ENCODE data around the gene PRICKLE4.

The PRICKLE4 gene, protein sequence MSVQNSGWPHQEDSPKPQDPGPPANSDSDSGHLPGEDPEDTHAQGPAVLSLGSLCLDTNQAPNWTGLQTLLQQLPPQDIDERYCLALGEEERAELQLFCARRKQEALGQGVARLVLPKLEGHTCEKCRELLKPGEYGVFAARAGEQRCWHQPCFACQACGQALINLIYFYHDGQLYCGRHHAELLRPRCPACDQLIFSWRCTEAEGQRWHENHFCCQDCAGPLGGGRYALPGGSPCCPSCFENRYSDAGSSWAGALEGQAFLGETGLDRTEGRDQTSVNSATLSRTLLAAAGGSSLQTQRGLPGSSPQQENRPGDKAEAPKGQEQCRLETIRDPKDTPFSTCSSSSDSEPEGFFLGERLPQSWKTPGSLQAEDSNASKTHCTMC

DNA sequence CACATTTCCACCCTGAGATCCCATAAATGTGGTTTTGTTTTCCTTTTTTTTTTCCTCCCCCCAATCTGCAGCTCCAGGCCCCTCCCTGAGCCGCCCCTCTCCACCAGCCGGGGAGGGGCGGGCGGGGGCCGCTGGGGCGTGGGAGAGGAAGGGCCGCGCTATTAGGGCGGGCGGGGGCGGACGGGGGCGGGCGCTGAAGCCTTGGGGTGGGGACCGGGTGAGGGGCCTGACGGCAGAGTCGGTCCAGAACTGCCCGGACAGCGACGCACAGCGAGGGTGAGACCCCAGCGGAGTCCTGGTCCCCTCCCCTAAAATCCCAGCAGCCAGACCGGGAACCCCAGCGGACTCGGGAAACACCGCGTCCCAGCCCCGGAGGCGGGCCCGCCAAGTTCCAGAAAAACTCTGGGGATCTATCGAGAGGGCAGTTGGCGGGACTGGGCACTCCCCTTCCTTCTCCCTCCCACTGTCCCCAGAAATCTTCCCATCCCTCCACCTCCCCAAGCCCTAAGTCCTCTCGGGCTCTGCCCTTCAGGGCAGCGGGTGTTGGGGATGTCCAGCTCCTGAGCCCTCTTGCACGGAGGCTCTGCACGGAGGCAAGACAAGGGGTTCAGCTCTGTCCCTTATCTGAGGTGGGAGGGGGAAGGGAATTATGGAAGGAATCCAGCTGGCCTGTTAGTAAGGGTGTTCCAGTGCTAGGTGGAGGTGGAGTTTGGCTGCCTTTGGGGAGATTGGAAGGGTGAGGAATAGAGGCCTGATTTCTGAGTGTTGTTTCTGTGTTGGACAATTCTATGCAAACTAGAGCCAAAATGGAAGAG is at the start of gene PRICKLE4:
TSS of gene PRICKLE4 (plus strand) at position 232 of the 815 bp plus-strand sequence. CDS start 2,692 bp downstream, outside the sequence.
- Mint-ChIP-seq H3K27ac (peak within 1 kb of the TSS; percentile 72), H3K9me3 (no peaks in the 10 kb centered on the region), H3K36me3 (no peaks in the 10 kb centered on the region), H3K4me1 (peaks cover 26% of the 10 kb centered on the region), H3K4me3 (peak within 1 kb of the TSS; percentile 84), H3K27me3 (peaks cover 59% of the 10 kb centered on the region)
- DNase-seq: peak; percentile 49
- CTCF ChIA-PET: interaction anchor here (2.9 kb wide), 1 partner anchor 263 kb away, joined by 21 read pairs; no protein-coding TSS in a partner anchor

DNA sequence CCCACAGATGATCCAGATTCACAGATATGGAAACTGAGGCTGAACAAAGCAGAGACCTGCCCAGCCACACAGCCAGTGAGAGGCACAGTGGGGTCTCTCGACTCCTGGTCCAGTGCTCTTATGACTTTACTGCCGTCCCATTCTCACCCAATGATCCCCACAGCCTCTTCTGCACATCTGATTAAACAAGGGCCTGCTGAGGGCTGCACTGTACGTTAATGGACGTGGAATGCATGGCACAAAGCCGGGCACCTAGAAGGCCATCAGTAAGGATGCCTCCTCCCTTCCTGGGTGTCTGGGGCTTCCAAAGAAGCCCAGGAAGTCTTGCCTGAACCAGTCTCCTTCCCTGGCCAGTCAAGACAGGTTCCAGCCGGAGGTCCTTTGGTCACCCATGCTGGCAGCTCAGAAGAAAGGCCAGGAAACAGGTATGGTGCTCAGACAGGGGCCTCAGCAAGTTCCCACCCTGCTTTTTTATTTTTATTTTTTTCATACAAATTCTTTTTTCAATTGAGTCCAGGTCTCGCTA is 49.0 kb upstream of the PRICKLE4 start:
- DNase-seq: no peak
- Mint-ChIP-seq H3K9me3 (no peaks in the 10 kb centered on the region), H3K27ac (no peak overlapping the region), H3K27me3 (peaks cover 4% of the 10 kb centered on the region), H3K36me3 (peaks cover 2% of the 10 kb centered on the region), H3K4me3 (no peak overlapping the region), H3K4me1 (peaks cover 61% of the 10 kb centered on the region)
- CTCF ChIA-PET: no interaction called here

DNA sequence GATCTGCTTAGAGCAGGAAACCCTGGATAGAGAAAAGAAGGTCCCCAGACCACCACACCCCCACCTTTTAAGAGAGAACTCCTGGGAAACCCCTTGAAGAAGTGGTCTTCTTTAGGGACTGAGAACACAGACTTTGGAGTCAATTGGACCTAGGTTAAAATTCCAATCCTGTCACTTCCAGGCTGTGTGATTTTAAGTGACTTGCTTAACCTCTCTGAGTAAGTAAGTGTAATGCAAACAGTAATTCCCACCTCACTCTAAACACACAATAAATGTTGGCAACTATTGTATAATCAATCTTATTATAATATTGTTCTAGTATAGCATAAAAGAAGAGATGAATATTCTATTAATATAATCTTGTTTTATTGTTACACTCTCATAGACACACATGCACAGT is 48.4 kb upstream of the PRICKLE4 start:
- Mint-ChIP-seq H3K4me1 (peaks cover 56% of the 10 kb centered on the region), H3K9me3 (no peaks in the 10 kb centered on the region), H3K36me3 (no peaks in the 10 kb centered on the region), H3K4me3 (no peak overlapping the region), H3K27ac (no peak overlapping the region), H3K27me3 (peaks cover 9% of the 10 kb centered on the region)
- no peak for DNase-seq
- CTCF ChIA-PET: interaction anchor here (1.5 kb wide), 1 partner anchor 54 kb away, joined by 4 read pairs; no protein-coding TSS in a partner anchor

DNA sequence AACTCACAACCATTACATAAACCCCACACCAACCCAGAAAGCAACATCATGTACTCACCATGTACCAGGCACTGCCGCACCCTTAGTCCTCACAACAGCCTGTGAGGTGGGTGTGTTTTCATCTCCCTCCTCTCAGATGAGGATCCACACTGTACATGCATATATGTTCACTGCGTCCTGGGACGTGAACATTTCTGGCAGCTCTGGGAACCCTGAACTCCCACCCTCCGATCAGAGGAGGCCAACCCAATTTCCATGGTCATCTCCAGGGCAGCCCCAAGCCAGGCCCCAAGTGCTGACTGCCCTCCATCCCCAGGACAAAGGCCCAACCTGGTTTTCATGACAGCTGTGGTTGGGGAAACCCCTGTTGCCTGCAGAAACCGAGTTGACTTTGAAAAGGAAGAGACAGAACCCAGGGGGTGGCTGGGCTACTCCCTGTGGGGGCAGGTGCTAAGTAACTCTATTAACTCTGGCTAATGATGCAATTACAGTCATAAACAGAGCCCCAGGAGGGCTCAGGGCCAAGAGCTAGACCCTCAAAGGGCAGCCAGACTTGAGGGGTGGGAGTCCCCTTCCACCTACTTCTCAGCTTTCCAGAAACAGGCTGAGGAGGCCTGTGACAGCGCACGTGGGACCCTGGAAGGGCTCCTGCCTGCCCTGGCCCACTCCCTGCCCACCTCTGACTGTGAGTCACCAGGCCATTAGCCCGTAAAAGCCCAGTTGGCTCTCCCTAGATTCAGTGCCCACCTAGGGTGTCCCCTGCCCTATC is 47.8 kb upstream of the PRICKLE4 start:
- H3K4me3 Mint-ChIP-seq: peak overlapping the region; percentile 86
- CTCF ChIA-PET: interaction anchor here (1.2 to 3.6 kb wide), 8 partner anchors 11 to 53 kb away, joined by 3 to 30 read pairs (median 6); no protein-coding TSS in a partner anchor
- DNase-seq: peak; percentile 67
- peaks cover 9% of the 10 kb centered on the region for H3K27me3 Mint-ChIP-seq
- H3K4me1 Mint-ChIP-seq: peaks cover 50% of the 10 kb centered on the region
- H3K9me3 Mint-ChIP-seq: no peaks in the 10 kb centered on the region
- no peaks in the 10 kb centered on the region for H3K36me3 Mint-ChIP-seq
- peak overlapping the region; percentile 82 for H3K27ac Mint-ChIP-seq

DNA sequence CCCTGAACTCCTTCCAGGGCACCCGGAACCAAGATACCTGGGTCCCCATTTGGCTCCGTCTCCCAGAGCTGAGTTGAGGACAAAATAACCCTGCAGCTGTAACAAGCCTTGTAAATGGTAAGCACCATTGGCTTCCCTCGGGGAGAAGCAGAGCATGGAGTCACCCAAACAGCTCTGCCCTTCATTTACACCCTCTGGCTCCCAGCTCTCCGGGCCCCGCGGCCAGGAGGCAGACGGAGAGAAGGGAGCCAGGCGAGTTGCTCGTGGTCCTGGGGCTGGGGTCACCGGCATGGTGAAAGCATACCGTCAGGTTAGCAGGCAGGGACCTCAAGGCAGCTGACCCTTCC is 47.2 kb upstream of the PRICKLE4 start:
- Mint-ChIP-seq H3K9me3 (no peaks in the 10 kb centered on the region), H3K4me1 (peaks cover 50% of the 10 kb centered on the region), H3K27me3 (peaks cover 9% of the 10 kb centered on the region), H3K27ac (peak overlapping the region; percentile 82), H3K4me3 (peak overlapping the region; percentile 86), H3K36me3 (no peaks in the 10 kb centered on the region)
- CTCF ChIA-PET: interaction anchor here (1.2 to 3.6 kb wide), 8 partner anchors 12 to 53 kb away, joined by 3 to 30 read pairs (median 6); no protein-coding TSS in a partner anchor
- no peak for DNase-seq

DNA sequence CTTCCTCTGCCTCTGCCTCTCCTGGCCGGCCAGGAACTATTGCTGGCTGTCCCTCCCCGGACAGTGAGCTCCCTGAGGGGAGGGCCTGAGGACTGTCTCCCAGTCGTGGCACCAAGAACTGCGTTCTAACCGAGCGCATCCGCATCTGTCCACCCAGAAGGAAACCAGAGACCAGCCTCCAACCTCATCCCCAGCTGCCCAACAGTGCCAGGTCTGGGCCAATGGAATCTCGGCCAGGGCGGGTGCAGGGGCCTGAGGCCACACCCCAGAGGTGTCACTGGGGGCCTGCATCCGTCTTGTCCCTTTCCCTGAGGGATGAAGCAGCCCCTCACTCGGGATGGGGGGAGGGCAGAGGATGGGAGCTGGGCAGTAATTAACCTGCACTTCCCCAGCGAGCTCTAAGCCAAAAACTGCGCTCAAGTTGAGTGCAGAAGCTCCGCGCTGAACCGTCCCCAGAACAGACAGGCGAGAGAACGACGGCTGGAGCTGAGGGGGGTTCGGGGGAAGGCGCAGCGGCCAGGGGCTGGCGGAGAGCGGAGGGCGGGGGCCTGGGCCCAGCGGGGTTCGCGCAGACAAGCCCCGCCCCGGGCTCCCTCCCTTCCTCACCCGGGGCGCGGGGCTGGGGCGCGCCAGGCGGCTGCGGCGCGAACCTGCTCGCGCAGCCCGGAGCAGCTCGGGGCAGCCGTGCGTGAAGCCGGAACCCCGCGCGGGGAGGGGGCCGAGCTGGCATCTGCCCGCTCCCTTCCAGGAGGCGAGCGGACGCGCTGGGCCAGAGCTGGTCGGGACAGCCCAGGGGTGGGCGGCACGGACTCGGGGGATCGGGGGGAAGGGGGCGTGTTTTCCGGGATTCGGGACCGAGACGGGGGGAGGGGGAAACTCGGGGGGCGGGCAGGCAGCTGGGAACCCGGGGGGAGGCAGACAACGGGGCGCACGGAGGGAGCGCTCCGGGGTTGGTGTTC is 46.6 kb upstream of the PRICKLE4 start:
- Mint-ChIP-seq H3K36me3 (no peaks in the 10 kb centered on the region), H3K4me3 (peak overlapping the region; percentile 86), H3K4me1 (peaks cover 47% of the 10 kb centered on the region), H3K9me3 (no peaks in the 10 kb centered on the region), H3K27me3 (peaks cover 10% of the 10 kb centered on the region), H3K27ac (peak overlapping the region; percentile 82)
- peak; percentile 80 for DNase-seq
- CTCF ChIA-PET: interaction anchor here (0.8 to 3.6 kb wide), 10 partner anchors 12 to 370 kb away, joined by 3 to 30 read pairs (median 5); no protein-coding TSS in a partner anchor

DNA sequence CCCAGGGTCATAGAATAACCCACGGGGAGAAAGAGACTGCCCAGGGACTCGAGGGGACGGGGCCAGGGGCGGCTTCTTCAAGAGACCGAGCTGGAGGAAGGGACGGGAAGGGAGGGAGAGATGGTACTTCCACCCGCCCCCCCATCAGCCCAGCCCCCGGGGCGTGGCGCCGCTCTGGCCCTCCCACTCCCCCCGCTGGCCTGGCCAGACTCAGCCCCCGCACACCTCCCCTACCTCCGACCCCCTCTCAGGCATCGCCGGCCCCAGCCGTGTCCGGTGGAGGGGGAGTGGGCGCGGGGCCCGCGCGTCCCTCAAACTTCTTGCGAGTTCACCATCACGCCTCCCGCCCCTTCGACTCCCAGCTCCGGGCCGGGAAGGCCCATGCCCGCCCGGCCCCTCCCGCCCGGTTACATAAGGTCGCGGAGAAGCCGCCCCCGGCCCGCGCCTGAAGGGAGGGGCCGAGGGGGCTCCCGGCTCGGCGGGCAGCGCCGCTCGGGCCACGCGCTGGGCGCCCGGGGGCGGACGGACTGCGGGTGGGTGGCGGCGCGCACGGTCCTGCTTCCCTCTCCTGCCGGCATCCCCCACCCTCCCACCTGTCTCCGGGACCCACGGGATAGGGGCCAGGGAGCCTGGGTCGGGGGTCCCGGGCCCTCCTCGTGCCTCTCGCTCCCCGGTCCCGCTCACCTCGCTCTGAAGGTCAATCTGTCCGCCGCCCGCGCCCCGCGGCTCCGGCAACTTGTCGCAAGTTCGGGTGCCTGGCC is 45.7 kb upstream of the PRICKLE4 start:
- DNase-seq: peak; percentile 79
- Mint-ChIP-seq H3K4me3 (peak overlapping the region; percentile 83), H3K27ac (peak overlapping the region; percentile 52), H3K9me3 (no peaks in the 10 kb centered on the region), H3K4me1 (peaks cover 42% of the 10 kb centered on the region), H3K27me3 (peaks cover 18% of the 10 kb centered on the region), H3K36me3 (no peaks in the 10 kb centered on the region)
- CTCF ChIA-PET: interaction anchor here (0.8 to 3.6 kb wide), 5 partner anchors 26 to 370 kb away, joined by 3 to 30 read pairs (median 4); partner anchors contain the start of gene TOMM6

DNA sequence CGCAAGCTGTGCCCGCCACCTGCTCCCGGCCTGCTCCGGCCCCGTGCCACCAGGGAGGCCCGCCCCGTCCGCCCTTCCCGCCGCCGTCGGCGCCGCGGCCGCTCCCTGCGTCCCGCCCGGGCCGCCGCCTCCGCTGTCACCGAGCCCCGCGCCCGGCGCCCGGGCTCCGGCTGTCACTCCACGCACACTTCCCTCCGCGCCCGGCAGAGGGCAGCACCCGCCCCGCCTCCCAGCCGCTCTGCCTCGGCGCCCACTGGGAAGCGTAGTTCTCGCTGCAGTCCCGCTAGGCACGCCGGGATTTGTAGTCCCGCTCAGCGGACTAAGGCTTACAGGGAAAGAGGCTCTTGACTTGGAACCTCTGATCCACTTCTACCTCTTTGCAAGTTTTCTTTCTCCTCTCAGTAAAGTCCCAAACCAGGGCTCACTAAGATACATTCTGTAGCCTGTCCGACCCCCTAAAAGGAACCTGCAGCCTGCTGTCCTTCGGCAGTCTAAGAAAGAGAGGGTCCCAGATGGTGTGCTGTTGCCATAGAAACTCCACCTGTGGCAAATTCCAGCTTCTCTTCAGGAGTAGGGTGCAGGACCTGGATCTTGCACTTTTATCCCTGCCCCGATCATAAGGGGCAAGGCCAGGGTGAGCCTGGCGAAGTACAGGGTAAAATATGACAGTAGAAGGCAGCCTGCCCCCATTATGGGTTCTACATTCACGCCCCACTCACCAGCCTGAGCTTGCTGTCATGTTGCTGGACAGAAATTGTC is 45.0 kb upstream of the PRICKLE4 start, which contains the start of gene TFEB:
TSS of gene TFEB (minus strand) at position 182 of the 759 bp plus-strand sequence. CDS start 44,395 bp downstream, outside the sequence.
- DNase-seq: peak; percentile 96
- Mint-ChIP-seq H3K27ac (peak within 1 kb of the TSS; percentile 86), H3K4me1 (peaks cover 35% of the 10 kb centered on the region), H3K4me3 (peak within 1 kb of the TSS; percentile 83), H3K27me3 (peaks cover 18% of the 10 kb centered on the region), H3K36me3 (no peaks in the 10 kb centered on the region), H3K9me3 (no peaks in the 10 kb centered on the region)
- CTCF ChIA-PET: interaction anchor here (1.7 to 3.6 kb wide), 2 partner anchors 30 to 52 kb away, joined by 4 to 30 read pairs; partner anchors contain the start of gene TOMM6

DNA sequence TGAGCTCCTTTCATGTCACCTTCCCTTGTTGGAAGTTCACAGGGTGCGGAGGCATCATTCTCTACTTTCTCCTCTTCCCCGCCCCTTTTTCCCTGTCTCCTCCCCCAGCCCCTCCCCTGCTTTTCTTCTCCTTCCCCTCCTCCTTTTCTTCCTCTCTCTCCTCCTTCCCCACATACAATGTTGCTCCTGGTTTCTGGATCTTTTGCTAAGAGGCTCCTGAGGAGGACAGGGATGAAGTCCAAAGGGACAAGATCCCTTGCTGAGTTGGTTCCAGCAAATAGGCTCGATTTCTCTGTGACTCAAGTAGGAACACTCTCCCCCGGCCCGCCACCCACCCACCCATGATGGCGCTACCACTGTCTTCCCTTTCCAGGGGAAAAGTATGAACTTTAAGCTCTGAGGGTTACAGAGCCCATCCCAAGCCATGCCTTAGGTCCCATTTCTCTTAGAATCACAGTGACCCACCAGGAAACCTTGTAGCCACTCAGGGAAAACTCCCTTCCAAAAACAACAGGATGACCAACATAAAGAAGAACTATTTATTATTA is 44.3 kb upstream of the PRICKLE4 start:
- DNase-seq: no peak
- Mint-ChIP-seq H3K36me3 (no peaks in the 10 kb centered on the region), H3K27ac (no peak overlapping the region), H3K4me1 (peaks cover 29% of the 10 kb centered on the region), H3K27me3 (peaks cover 18% of the 10 kb centered on the region), H3K4me3 (peak overlapping the region; percentile 43), H3K9me3 (no peaks in the 10 kb centered on the region)
- CTCF ChIA-PET: interaction anchor here (1.7 to 3.6 kb wide), 2 partner anchors 31 to 52 kb away, joined by 4 to 30 read pairs; partner anchors contain the start of gene TOMM6

DNA sequence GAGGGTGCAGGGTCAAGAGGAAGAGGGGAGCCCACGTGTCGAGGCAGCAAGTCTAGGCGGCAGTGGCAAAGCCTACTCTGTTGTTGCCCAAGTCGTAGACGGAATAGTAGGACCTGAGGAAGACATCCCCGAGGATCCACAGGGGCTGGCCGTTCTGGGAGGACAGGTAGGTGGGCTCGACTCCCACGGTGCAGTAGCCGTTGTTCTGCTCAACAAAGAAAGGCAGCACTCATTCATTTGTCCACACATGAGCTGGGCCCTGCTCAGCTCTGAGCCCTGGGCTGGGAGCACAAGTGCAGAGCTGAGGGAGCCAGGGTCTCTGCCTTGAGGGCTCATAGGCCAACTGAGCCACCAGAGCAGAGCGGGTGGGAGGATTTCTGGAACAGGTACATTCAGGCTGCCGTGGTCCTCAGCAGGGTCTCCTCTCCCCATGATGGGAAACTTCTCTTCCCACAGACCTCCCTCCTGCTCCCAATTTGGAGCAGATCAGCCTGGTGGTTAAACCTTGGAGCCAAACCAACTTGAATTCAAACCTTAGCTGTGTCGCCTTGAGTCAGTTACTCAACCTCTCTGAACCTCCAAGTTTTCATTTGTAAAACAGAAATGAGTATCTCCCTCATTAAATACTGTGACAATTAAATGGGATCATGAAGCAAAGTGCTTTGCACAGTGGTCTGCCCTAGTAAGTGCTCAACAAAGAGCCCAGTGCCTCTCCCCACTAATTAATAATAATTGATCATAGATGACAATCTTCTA is 43.6 kb upstream of the PRICKLE4 start:
- no peak for DNase-seq
- H3K36me3 Mint-ChIP-seq: no peaks in the 10 kb centered on the region
- CTCF ChIA-PET: interaction anchor here (1.8 kb wide), 1 partner anchor 40 kb away, joined by 4 read pairs; no protein-coding TSS in a partner anchor
- H3K9me3 Mint-ChIP-seq: no peaks in the 10 kb centered on the region
- no peak overlapping the region for H3K4me3 Mint-ChIP-seq
- no peak overlapping the region for H3K27ac Mint-ChIP-seq
- peaks cover 18% of the 10 kb centered on the region for H3K27me3 Mint-ChIP-seq
- peaks cover 25% of the 10 kb centered on the region for H3K4me1 Mint-ChIP-seq

Measured in activated naive CD4-positive, alpha-beta T cell treated with anti-CD3 and anti-CD28 coated beads, Interleukin-2, amount 10 ng/mL, durations not matched to agents 7 days and 5 days (primary cell).